GM21786 (cell line): ENCODE measurements around the gene VOPP1.
"Not testable (repeated sequence)": the region's sequence is repeated elsewhere in the genome, so short reads cannot be mapped to it uniquely, and the experiment has no call there.

Experiments
- ATAC-seq: cut with Tn5 transposase; IDR thresholded peaks from one replicate; pipeline ENCODE4 v1.9.1; 2021; ENCODE audit not compliant: unreplicated experiment

Gene VOPP1

GRCh38 chr7:55490099-55490498 lies 82.2 kb downstream of the VOPP1 start:
- no peak for ATAC-seq

DNA sequence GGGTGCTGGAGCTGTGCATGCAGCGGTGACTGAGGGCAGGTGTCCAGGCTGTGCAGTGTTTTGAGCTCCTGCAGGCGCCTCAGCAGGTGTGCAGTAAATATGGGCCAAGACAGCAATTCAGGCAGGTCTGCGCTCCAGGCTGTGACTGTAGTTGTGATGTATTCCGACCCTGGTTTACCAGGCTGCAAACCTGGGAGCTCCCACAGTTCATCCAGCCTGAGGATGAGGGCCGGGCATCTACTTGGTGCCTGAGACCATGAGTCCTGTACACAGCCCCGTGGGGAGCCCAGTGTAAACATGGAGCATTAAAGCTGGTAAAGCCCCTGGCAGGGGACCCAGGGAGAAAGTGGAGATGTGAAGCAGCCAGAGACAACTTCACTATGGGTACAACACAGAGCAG lies 82.8 kb downstream of the VOPP1 start:
- no peak for ATAC-seq

- ATAC-seq, result no peak
These were observed 83.4 kb downstream of the VOPP1 start for GRCh38 chr7:55488804-55489340.

DNA sequence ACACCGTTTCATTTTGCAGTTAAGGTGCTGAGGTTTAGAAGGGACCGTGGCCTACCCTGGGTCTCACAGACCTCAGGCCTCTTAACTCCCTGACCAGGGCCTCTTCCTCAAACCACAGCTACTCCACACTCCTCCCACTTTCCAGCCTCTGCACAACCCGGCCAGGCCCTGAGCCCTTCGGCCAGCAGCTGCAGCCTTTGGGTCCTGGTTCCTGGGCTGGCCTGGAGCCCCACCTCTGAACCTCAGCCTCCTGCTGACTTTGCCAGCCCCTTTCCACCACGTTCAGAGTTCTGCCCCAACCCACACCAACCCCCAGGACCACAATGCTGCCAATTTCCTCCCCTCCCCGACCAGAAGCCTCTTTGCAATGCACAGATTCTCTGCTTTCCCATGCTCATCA lies 84.1 kb downstream of the VOPP1 start:
- no peak for ATAC-seq

GRCh38 chr7:55486991-55487390 lies 85.3 kb downstream of the VOPP1 start:
- no peak for ATAC-seq

- no peak for ATAC-seq
These were observed 86.1 kb downstream of the VOPP1 start for GRCh38 chr7:55486192-55486590.

DNA sequence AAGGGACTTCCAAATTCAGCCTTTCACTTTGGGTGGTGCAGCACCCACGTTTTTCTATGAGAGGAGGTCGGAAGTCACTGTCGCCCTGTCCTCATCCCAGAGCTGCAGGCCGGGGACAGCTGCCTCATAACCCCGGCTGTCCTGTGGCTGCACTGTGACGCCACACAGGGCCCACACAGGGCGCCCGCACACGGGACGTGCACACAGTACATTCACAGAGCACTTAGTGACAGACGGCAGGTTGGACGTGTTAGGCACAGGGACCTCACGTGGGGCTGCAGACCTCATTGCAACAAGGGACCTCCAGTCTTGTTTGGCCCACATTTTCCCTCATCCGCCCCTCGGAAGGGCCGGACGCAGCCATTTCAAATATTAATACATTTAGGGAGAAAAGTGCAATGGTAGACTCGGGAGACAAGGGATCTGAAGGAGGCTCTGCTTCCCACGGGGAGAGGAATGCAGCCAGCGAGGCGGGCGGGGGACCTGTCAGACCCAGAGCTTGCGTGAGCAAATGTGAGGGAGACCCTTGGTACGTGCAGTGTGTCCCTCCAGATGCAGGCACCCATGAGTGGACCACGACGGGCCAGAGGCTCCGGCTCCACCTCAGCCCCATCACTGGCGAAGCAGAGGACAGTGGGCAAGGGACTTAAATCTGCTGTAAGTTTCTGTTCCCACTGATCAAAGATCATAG lies 86.7 kb downstream of the VOPP1 start:
- no peak for ATAC-seq

DNA sequence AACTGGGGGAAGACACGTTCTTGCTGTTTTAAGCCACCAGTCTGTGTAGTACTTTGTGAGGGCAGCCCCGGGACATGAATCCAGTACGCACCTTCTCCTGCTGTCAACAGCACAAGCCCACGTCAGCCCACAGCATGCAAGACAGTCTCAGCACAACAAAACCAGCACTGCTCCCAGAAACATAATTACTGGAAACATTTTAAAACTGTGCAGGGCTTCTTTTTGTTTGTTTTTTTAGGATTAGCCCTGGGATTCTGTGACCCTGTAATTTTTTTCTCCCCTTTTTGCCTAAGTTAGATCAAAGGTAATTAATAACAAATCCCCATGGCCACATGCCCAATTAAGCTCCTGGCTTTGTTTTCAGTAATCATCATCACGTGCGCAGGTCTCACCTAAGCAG lies 87.5 kb downstream of the VOPP1 start:
- no peak for ATAC-seq

GRCh38 chr7:55484241-55484640 lies 88.1 kb downstream of the VOPP1 start:
- ATAC-seq, result no peak

DNA sequence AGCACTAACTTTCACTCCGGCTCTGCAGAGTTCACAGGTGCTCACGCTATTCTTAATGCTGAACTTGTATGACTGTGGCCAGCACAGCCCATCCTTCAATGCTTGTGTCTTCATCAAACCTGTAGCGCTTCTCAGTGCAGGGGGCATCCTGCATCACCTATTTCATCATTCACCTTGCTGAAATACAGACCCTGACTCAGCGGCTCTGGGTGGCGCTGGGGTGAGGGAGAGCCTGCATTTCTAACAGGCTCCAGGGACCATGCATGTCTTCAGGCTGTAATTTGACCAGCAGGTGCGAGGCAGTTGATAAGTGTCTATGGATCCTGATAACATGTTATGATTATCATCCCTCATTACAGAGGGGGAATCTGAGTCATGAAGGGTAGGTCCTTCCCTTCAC lies 89.3 kb downstream of the VOPP1 start:
- no peak for ATAC-seq

DNA sequence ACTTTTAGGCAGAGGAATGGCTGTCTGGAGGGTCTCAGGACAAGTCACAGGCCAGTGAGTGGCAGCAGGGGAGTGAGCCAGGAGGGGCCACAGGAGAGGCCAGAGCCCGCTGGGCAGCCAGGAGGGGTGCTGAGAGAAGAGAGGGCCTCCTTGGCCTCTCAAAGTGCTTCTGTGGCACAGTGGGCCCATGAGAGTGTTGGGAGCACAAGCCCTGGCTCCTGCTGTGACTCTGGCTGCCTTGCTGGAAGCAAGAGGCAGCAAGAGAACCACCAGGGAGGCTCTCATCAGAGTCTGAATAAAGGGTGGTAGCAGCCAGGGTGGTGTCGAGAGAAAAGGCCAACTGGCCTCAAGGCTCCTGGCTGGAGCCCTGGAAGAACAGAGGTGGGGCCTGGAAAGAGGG lies 91.1 kb downstream of the VOPP1 start:
- ATAC-seq, result no peak

DNA sequence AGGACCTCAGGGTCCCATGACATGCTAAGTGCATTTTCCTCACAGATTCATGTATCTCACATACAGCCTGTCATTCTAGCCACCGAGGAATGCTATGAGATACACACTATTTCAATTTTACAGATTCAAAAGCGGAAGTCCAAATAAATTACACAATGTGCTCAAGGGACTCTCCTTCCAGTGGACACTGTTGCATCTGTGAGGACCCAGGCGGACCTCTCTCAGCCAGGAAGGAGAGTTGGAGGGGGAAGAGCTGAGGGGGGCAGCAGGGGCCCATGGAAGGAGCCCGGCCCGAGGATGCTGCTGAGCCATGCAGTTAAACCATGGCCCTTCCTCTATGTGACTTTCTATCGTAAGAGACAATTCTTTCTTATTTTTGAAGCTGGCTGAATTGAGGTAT lies 93.6 kb downstream of the VOPP1 start:
- ATAC-seq, result no peak

DNA sequence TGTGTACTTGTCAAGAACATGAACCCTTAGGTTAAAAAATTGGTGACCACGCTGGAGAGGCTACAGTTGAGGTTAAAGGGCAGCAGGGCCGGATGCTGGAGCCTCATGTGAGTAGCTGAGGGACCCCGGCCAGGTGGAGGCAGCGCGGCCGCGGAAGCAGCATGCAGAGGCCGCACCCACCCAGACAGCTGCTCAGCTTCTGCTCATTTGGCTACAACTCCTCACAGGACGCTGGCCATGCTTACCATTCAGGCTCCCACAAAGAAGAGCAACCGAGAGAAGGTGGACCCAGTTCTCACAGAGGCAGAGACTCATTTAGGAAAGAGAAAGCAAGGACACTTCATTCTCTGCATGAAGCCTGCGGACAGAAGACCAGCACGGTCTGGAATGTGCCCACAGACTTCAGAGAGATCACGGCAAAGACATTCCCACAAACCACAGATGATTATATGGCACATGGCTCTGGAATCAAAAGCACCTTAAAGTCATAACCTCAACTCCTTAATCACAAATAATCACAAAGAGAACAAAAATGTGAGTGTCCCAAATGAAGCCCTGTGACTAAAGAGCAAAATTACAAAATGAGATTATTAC lies 94.4 kb downstream of the VOPP1 start:
- ATAC-seq, result no peak

- ATAC-seq, result no peak
These were observed 95.2 kb downstream of the VOPP1 start for GRCh38 chr7:55476852-55477780.

GRCh38 chr7:55475855-55476803 lies 96.2 kb downstream of the VOPP1 start:
- no peak for ATAC-seq

- ATAC-seq, result no peak
These were observed 97.1 kb downstream of the VOPP1 start for GRCh38 chr7:55474944-55475854.

DNA sequence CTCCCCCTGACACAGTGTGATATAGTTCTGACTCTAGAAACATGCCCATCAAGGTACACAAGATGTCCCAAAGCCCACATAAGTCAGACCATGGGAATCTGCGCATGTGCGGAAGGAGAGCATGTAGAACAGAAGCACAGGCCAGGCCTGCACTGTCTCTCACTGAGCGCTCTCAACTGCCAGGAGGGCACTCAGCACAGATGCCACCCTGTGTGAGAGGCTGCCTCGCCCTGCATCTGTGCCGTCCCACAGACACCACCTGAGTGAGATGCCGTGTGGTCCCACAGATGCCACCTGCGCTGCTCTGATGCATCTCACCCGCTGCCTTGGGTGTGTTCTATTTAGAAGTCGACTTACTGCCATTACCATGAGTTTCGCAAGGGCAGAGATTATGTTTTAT lies 98.4 kb downstream of the VOPP1 start:
- ATAC-seq, result no peak

- ATAC-seq, result no peak
These were observed 99.2 kb downstream of the VOPP1 start for GRCh38 chr7:55472928-55473725.

DNA sequence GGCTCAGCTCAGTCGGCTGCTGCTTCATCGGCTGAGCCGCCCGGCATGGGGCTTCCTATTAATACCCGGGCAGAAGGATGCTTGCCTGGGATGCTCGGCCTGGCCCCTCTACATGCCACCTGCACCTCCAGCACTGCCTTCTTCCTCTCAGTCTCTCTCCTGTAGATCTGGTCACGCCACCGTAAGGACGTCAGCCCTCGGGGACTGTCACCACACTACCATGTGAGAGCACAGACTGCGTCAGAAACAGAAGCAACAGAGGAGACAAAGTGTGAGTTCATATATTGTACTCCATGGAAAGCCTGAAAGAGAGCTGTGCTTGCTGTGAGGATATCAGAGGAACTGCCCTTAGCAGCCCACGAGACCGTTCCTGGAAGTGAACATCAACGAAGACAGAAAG lies 99.9 kb downstream of the VOPP1 start:
- ATAC-seq, result not testable (repeated sequence)
